Endothelial cell of umbilical vein (primary cell): ENCODE measurements around the gene MOGAT3. TPM values are rescaled to one million over a fixed set of nuclear protein-coding genes. Genes with fewer than 3 reads are reported as not detected.

Source experiments
- BruUV-seq: library from RNA; stranded (reverse); fragments of 400-500 nt; replicated peaks from 2 replicates; lab custom pipeline; 2021; lab: Mats Ljungman, UMichigan
- CTCF ChIA-PET: fragments of 300-600, 350-600 bp; sonication (Branson Sonifier 250); formaldehyde crosslinking; loops from one replicate; lab custom pipeline; 2021; ENCODE audit warnings: antibody characterized with exemption, inconsistent platforms; lab: Charles Lee
- POLR2A ChIA-PET: fragments of 300-600, 350-600 bp; sonication (Branson Sonifier 250); formaldehyde crosslinking; loops from one replicate; lab custom pipeline; 2021; ENCODE audit warnings: antibody characterized with exemption, inconsistent platforms; lab: Charles Lee
- DNase-seq: peaks from one replicate; pipeline ENCODE4 v3.0.0-alpha.2; 2011; ENCODE audit warnings: low read depth, low spot score
- FAIRE-seq: peaks from 2 replicates; lab custom pipeline; 2011; peaks lifted over from hg19 to GRCh38; lab: Jason Lieb, UNC
- H2AFZ ChIP-seq: 2 replicates; pipeline ENCODE4 v1.6.0; 2012; ENCODE audit warnings: low read depth, low read length, control low read depth, inconsistent platforms
- H3K27ac ChIP-seq: 2 replicates; pipeline ENCODE4 v1.5.1; 2011; ENCODE audit warnings: low read depth, mild to moderate bottlenecking, control low read depth, low read length, moderate library complexity; ENCODE audit not compliant: insufficient read depth
- H3K27me3 ChIP-seq, 2 experiments: 2 replicates each; pipeline versions ENCODE4 v1.6.0 to v1.6.1; 2011; ENCODE audit warnings: low read length in 2 of 2, mixed read lengths in 1 of 2; ENCODE audit not compliant: control insufficient read depth in 2 of 2, insufficient read depth in 2 of 2
- H3K36me3 ChIP-seq, 2 experiments: 2 replicates in 1 of 2; 3 replicates in 1 of 2; pipeline ENCODE4 v1.5.1; 2011; ENCODE audit warnings: low read length in 2 of 2, mild to moderate bottlenecking in 1 of 2, moderate library complexity in 1 of 2; ENCODE audit not compliant: control insufficient read depth in 2 of 2, insufficient read depth in 2 of 2; ENCODE audit errors: extremely low read depth in 1 of 2
- H3K4me1 ChIP-seq: 3 replicates; pipeline ENCODE4 v1.5.1; 2011; ENCODE audit warnings: mild to moderate bottlenecking, low read length; ENCODE audit not compliant: control insufficient read depth, insufficient read depth; ENCODE audit errors: extremely low read depth
- H3K4me2 ChIP-seq: 2 replicates; pipeline ENCODE4 v1.6.1; 2011; ENCODE audit warnings: low read length, control low read depth, mixed read lengths; ENCODE audit not compliant: insufficient read depth
- H3K4me3 ChIP-seq, 3 experiments: fragments of 200-600 bp in 1 of 3; sonication (generic), shearing (Covaris generic) in 1 of 3; replicated peaks in 1 of 3; 2 replicates each; pipeline ENCODE4 v1.5.1; 2011 to 2016; ENCODE audit warnings: control low read depth in 3 of 3, low read length in 3 of 3, mild to moderate bottlenecking in 2 of 3, inconsistent platforms in 1 of 3, low read depth in 1 of 3, moderate library complexity in 1 of 3; ENCODE audit not compliant: insufficient read depth in 1 of 3
- H3K79me2 ChIP-seq: 2 replicates; pipeline ENCODE4 v1.6.0; 2012; ENCODE audit warnings: low read length, inconsistent platforms; ENCODE audit not compliant: control insufficient read depth, insufficient read depth
- H3K9ac ChIP-seq: replicated peaks from 2 replicates; pipeline ENCODE3; 2011; ENCODE audit warnings: low read length, control low read depth; ENCODE audit not compliant: insufficient read depth; ENCODE audit errors: extremely low read depth
- H3K9me1 ChIP-seq: replicated peaks from 3 replicates; pipeline ENCODE4 v1.6.0; 2011; ENCODE audit warnings: mild to moderate bottlenecking, low read length; ENCODE audit not compliant: control insufficient read depth, insufficient read depth; ENCODE audit errors: extremely low read depth
- H3K9me3 ChIP-seq: replicated peaks from 2 replicates; pipeline ENCODE4 v1.5.1; 2012; ENCODE audit warnings: low read length, inconsistent platforms; ENCODE audit not compliant: control insufficient read depth, insufficient read depth
- H4K20me1 ChIP-seq: replicated peaks from 2 replicates; pipeline ENCODE3; 2011; ENCODE audit warnings: mild to moderate bottlenecking, low read length; ENCODE audit not compliant: control insufficient read depth, insufficient read depth; ENCODE audit errors: extremely low read depth
- EZH2 ChIP-seq: IDR thresholded peaks from 2 replicates; pipeline ENCODE4 v1.6.1; 2012; ENCODE audit warnings: borderline replicate concordance, low read depth, mild to moderate bottlenecking, moderate library complexity, low read length, inconsistent platforms; ENCODE audit not compliant: severe bottlenecking
- FOS ChIP-seq: IDR thresholded peaks from 2 replicates; pipeline ENCODE4 v1.6.1; 2011; ENCODE audit warnings: mild to moderate bottlenecking, low read length, moderate library complexity, borderline replicate concordance; ENCODE audit not compliant: insufficient read depth
- GATA2 ChIP-seq: IDR thresholded peaks from 2 replicates; pipeline ENCODE4 v1.7.0; 2011; ENCODE audit warnings: low read depth, mild to moderate bottlenecking, moderate library complexity, mixed read lengths, low read length; ENCODE audit not compliant: insufficient read length, insufficient read depth
- JUN ChIP-seq: IDR thresholded peaks from 2 replicates; pipeline ENCODE4 v1.6.1; 2011; ENCODE audit warnings: borderline replicate concordance, low read depth; ENCODE audit not compliant: insufficient read length, insufficient read depth
- MYC ChIP-seq: IDR thresholded peaks from one replicate; pipeline ENCODE4 v1.6.1; 2011; ENCODE audit warnings: mild to moderate bottlenecking, low read depth, low read length
- POLR2A ChIP-seq: IDR thresholded peaks from 2 replicates; pipeline ENCODE4 v1.6.1; 2012; ENCODE audit warnings: low read depth, mild to moderate bottlenecking, control low read depth, low read length
- POLR2AphosphoS5 ChIP-seq: IDR thresholded peaks from 2 replicates; pipeline ENCODE4 v1.6.1; 2012; ENCODE audit warnings: low read depth, mild to moderate bottlenecking, control low read depth, low read length, moderate library complexity; ENCODE audit not compliant: insufficient read depth
- dilution Hi-C: fragments of 300-500 bp; cut with MboI; formaldehyde crosslinking; loops from one replicate; pipeline ENCODE4 v1.15.0; 2019; ENCODE audit warnings: low sequenced_read_pairs; ENCODE audit not compliant: extremely low pct_ligation_motif_present
- intact Hi-C: fragments of 100-400 bp; cut with micrococcal nuclease; formaldehyde crosslinking; loops from one replicate; pipeline ENCODE4 v1.10.0; 2022
- polyA plus RNA-seq, 4 experiments: library from polyadenylated mRNA; depleted of rRNA in 3 of 4; stranded (reverse) in 3 of 4; unstranded in 1 of 4; fragments of >200 nt; gene quantifications; 2 replicates each; pipeline versions ENCODE4 v1.2.1 to v1.2.3, GENCODE V29; 2011 to 2012; ENCODE audit warnings: missing spikeins in 1 of 4
- total RNA-seq: library from RNA; stranded (reverse); gene quantifications from 2 replicates; pipeline ENCODE4 v1.2.3, GENCODE V29; 2021
- TF ChIP-seq, protein P1 (sequence below), 2 donors: IDR thresholded peaks; 1 replicate in 1 of 2; 2 replicates in 1 of 2; pipeline ENCODE4 v1.5.1; 2011; ENCODE audit warnings: low read length in 2 of 2, mild to moderate bottlenecking in 2 of 2, moderate library complexity in 2 of 2, control low read depth in 1 of 2, inconsistent platforms in 1 of 2, low read depth in 1 of 2; ENCODE audit not compliant: insufficient read depth in 1 of 2; ENCODE audit errors: extremely low read depth in 1 of 2
- TF ChIP-seq, protein P2 (sequence below): IDR thresholded peaks from 2 replicates; pipeline ENCODE4 v1.6.1; 2011; ENCODE audit not compliant: insufficient read depth, insufficient read length

MOGAT3 gene
- total and polyA plus RNA-seq, 2 donors (not counting 3 experiments of a cell fraction or from before 2014, with no cell fraction given) = not detected

DNA sequence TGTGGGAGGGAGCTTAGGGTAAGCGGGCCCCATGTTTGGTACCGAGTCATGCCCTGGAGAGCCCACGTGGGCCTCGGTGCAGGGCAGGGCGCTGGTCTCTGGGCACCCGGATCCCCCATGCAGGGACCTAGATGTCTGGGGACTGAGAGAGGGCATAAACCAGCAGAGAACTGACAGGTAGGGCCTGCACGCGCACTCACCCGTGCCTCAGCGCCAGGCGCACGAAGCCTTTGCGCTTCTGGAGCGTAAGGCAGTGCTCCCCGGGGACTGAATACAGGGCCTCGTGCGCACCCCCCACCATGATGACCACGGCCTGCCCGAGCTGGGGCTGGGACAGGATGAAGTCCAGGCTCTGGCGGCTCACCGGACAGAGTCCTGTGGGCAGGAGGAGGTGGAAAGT, 2.8 kb downstream of the MOGAT3 start:
- CTCF ChIA-PET = no interaction called here

More for the DNA sequence above, 2.8 kb downstream of the MOGAT3 start:
- POLR2A ChIA-PET = no interaction called here
- H2AFZ ChIP-seq = no peak overlapping the region
- dilution Hi-C loops = no loop called here
- H3K4me3 ChIP-seq = no peak overlapping the region
- no peak overlapping the region for H3K9ac ChIP-seq
- no peaks in the 10 kb centered on the region for H3K9me1 ChIP-seq
- no peaks in the 10 kb centered on the region for H3K9me3 ChIP-seq
- H3K36me3 ChIP-seq = no peaks in the 10 kb centered on the region
- H3K79me2 ChIP-seq = no peaks in the 10 kb centered on the region
- TF ChIP-seq MYC = no peak
- TF ChIP-seq GATA2 = no peak
- no peak for TF ChIP-seq JUN
- TF ChIP-seq, protein P1, sequence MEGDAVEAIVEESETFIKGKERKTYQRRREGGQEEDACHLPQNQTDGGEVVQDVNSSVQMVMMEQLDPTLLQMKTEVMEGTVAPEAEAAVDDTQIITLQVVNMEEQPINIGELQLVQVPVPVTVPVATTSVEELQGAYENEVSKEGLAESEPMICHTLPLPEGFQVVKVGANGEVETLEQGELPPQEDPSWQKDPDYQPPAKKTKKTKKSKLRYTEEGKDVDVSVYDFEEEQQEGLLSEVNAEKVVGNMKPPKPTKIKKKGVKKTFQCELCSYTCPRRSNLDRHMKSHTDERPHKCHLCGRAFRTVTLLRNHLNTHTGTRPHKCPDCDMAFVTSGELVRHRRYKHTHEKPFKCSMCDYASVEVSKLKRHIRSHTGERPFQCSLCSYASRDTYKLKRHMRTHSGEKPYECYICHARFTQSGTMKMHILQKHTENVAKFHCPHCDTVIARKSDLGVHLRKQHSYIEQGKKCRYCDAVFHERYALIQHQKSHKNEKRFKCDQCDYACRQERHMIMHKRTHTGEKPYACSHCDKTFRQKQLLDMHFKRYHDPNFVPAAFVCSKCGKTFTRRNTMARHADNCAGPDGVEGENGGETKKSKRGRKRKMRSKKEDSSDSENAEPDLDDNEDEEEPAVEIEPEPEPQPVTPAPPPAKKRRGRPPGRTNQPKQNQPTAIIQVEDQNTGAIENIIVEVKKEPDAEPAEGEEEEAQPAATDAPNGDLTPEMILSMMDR (IDR thresholded peaks at IDR 0.05; ENCODE audit: extremely low read depth in 1 of 2, insufficient read depth in 1 of 2, low read depth in 1 of 2, low read length in 2 of 2) = no peak
- no peak for TF ChIP-seq EZH2
- TF ChIP-seq, protein P2, sequence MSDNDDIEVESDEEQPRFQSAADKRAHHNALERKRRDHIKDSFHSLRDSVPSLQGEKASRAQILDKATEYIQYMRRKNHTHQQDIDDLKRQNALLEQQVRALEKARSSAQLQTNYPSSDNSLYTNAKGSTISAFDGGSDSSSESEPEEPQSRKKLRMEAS = no peak
- no peak for TF ChIP-seq POLR2A
- no peak for TF ChIP-seq POLR2AphosphoS5
- TF ChIP-seq FOS = no peak
- intact Hi-C loops = no loop called here
- H4K20me1 ChIP-seq = no peaks in the 10 kb centered on the region
- DNase-seq (no peak), FAIRE-seq (no peak)
- no peak overlapping the region for H3K27ac ChIP-seq
- H3K4me2 ChIP-seq = no peak overlapping the region
- no TSS peak for BruUV-seq
- peaks cover 5% of the 10 kb centered on the region for H3K4me1 ChIP-seq
- peaks cover 23 to 27% of the 10 kb centered on the region in 2 experiments for H3K27me3 ChIP-seq
